KMS-11 (cell line): Measurements from ENCODE around the gene NUDT16.

ENCODE experiments used
- H2AFZ ChIP-seq: fragments of 200-600 bp; sonication (generic); 2 replicates; pipeline ENCODE4 v1.6.1; 2016; ENCODE audit warnings: antibody characterized with exemption, mixed run types, low read depth
- H3K27ac ChIP-seq: fragments of 200-600 bp; sonication (generic); 2 replicates; pipeline ENCODE4 v1.6.1; 2016; ENCODE audit warnings: mild to moderate bottlenecking, mixed run types
- H3K27me3 ChIP-seq: fragments of 200-600 bp; sonication (generic); 2 replicates; pipeline ENCODE4 v1.6.1; 2017; ENCODE audit warnings: mild to moderate bottlenecking, low read depth, mixed run types, moderate library complexity; ENCODE audit not compliant: insufficient read depth
- H3K36me3 ChIP-seq: fragments of 200-600 bp; sonication (generic); 2 replicates; pipeline ENCODE4 v1.6.1; 2017; ENCODE audit warnings: mild to moderate bottlenecking, mixed run types; ENCODE audit not compliant: insufficient read depth
- H3K4me1 ChIP-seq: fragments of 200-600 bp; sonication (generic); 2 replicates; pipeline ENCODE4 v1.6.1; 2016; ENCODE audit warnings: mild to moderate bottlenecking, low read depth, mixed run types; ENCODE audit not compliant: poor library complexity, severe bottlenecking
- H3K4me2 ChIP-seq: fragments of 200-600 bp; sonication (generic); 2 replicates; pipeline ENCODE4 v1.7.0; 2016; ENCODE audit warnings: mild to moderate bottlenecking, mixed run types
- H3K4me3 ChIP-seq: fragments of 200-600 bp; sonication (generic); IDR thresholded peaks from 2 replicates; pipeline ENCODE4 v1.6.1; 2017; ENCODE audit warnings: low read depth, low read length, mixed read lengths; ENCODE audit not compliant: insufficient read depth
- H3K79me2 ChIP-seq: fragments of 200-600 bp; sonication (generic); 2 replicates; pipeline ENCODE4 v1.6.1; 2016; ENCODE audit warnings: low read depth, mixed run types; ENCODE audit not compliant: insufficient read depth
- H3K9ac ChIP-seq: fragments of 200-600 bp; sonication (generic); 2 replicates; pipeline ENCODE4 v1.6.1; 2016; ENCODE audit warnings: mild to moderate bottlenecking, mixed run types
- H4K20me1 ChIP-seq: fragments of 200-600 bp; sonication (generic); 2 replicates; pipeline ENCODE4 v1.6.1; 2016; ENCODE audit warnings: mild to moderate bottlenecking, mixed run types; ENCODE audit not compliant: insufficient read depth
- TF ChIP-seq, protein P1 (sequence below): fragments of 200-600 bp; sonication (generic); conservative IDR thresholded peaks from 2 replicates; pipeline ENCODE4 v1.6.1; 2017; ENCODE audit warnings: low read depth, mild to moderate bottlenecking, antibody characterized with exemption, low read length, moderate library complexity, mixed read lengths

Gene NUDT16

DNA sequence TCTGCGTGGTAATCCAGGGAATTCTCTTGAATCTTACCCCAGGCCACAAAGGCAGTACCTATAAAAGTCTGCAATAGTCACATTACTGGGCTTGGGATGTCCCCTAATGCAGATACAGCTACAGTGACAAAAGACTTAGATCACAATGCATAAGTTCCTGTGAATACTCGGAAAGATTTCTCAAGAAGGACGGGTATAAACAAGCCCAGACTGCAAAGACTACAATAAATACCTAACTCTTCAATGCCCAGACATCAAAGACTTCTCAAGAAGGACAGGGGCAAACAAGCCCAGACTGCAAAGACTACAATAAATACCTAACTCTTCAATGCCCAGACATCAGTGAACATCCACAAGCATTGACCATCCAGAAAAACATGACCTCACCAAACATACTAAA lies 50.9 kb downstream of the NUDT16 start:
- no peak overlapping the region for H3K9ac ChIP-seq
- H2AFZ ChIP-seq: no peak overlapping the region
- H3K4me2 ChIP-seq: no peak overlapping the region
- H3K4me1 ChIP-seq: no peaks in the 10 kb centered on the region
- H3K4me3 ChIP-seq: no peak overlapping the region
- H3K27ac ChIP-seq: no peak overlapping the region
- no peaks in the 10 kb centered on the region for H3K27me3 ChIP-seq
- no peaks in the 10 kb centered on the region for H3K79me2 ChIP-seq
- H4K20me1 ChIP-seq: no peaks in the 10 kb centered on the region
- TF ChIP-seq, protein P1, sequence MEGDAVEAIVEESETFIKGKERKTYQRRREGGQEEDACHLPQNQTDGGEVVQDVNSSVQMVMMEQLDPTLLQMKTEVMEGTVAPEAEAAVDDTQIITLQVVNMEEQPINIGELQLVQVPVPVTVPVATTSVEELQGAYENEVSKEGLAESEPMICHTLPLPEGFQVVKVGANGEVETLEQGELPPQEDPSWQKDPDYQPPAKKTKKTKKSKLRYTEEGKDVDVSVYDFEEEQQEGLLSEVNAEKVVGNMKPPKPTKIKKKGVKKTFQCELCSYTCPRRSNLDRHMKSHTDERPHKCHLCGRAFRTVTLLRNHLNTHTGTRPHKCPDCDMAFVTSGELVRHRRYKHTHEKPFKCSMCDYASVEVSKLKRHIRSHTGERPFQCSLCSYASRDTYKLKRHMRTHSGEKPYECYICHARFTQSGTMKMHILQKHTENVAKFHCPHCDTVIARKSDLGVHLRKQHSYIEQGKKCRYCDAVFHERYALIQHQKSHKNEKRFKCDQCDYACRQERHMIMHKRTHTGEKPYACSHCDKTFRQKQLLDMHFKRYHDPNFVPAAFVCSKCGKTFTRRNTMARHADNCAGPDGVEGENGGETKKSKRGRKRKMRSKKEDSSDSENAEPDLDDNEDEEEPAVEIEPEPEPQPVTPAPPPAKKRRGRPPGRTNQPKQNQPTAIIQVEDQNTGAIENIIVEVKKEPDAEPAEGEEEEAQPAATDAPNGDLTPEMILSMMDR: no peak
- H3K36me3 ChIP-seq: no peaks in the 10 kb centered on the region

DNA sequence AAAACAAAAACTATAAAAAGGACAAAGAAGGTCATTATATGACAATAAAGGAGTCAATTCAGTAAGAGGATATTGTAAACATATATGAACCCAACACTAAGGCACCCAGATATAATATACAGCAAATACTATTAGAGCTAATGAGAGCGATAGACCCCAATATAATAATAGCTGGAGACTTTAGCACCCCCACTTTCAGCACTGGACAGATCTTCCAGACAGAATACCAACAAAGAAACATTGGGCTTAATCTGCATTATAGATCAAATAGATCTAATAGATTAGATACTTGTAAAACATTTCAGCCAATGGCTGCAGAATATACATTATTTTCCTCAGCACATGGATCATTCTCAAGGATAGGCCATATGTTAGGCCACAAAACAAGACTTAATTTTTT lies 53.4 kb downstream of the NUDT16 start:
- Histone ChIP-seq H3K27ac (no peak overlapping the region), H3K4me1 (no peaks in the 10 kb centered on the region), H2AFZ (no peak overlapping the region), H3K27me3 (no peaks in the 10 kb centered on the region), H3K4me2 (no peak overlapping the region), H3K4me3 (no peak overlapping the region), H3K36me3 (no peaks in the 10 kb centered on the region), H3K9ac (no peak overlapping the region), H3K79me2 (no peaks in the 10 kb centered on the region), H4K20me1 (no peaks in the 10 kb centered on the region)
- TF ChIP-seq, protein P1: no peak
